Ishikawa (cell line): ENCODE results near the gene PRR5L.

Source experiments
- EP300 ChIP-seq: IDR thresholded peaks from 2 replicates; pipeline ENCODE4 v1.6.1; 2012; ENCODE audit warnings: borderline replicate concordance
- TF ChIP-seq, protein P1 (sequence below): IDR thresholded peaks from 2 replicates; pipeline ENCODE4 v1.6.1; 2012; ENCODE audit warnings: low read depth, mild to moderate bottlenecking

DNA sequence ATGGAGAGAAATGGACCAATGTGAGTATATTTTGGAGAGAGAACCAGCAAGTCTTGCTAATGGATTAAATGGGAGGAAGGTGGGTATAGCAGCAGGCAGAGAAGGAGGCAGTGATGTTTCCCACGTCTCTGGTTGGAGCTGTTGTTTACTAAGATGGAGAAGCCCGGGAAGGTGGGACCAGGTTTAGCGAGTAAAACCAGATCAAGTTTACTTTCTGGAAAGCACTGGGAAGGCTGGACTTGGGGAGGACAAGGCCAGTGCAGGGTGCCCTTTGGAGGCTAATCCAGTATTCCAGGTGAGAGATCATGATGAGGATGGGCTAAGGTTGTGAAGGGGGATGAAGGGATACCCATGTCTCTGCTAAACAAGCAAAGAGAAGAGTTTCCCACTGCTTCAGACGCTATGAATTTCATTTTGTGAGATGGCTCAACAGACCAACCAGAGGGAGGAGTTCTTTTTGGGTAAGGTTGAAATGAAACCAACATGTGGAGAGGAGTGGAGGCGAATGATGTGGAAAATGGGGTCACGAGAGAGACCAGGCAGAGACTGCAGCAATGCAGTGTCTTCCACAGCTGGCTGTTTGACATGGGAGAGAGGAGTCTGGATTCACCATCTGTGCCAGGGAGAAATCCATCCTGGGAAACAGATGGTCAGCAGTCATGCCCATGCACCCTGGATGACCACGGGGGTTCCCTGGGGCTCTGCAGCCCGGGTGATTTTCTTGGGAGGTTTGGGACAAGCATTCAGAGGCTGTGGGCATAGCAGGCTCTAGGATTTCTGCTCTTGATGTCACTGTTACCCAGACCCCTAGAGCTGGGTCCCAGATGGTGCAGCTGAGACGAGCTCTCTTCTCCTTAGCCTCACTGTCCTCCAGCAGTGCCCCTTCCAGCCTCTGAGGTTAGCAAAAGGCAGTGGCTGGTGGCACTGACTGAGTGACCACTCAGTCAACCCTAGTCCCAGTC lies 31.8 kb upstream of the PRR5L start:
- no peak for TF ChIP-seq EP300
- TF ChIP-seq, protein P1, sequence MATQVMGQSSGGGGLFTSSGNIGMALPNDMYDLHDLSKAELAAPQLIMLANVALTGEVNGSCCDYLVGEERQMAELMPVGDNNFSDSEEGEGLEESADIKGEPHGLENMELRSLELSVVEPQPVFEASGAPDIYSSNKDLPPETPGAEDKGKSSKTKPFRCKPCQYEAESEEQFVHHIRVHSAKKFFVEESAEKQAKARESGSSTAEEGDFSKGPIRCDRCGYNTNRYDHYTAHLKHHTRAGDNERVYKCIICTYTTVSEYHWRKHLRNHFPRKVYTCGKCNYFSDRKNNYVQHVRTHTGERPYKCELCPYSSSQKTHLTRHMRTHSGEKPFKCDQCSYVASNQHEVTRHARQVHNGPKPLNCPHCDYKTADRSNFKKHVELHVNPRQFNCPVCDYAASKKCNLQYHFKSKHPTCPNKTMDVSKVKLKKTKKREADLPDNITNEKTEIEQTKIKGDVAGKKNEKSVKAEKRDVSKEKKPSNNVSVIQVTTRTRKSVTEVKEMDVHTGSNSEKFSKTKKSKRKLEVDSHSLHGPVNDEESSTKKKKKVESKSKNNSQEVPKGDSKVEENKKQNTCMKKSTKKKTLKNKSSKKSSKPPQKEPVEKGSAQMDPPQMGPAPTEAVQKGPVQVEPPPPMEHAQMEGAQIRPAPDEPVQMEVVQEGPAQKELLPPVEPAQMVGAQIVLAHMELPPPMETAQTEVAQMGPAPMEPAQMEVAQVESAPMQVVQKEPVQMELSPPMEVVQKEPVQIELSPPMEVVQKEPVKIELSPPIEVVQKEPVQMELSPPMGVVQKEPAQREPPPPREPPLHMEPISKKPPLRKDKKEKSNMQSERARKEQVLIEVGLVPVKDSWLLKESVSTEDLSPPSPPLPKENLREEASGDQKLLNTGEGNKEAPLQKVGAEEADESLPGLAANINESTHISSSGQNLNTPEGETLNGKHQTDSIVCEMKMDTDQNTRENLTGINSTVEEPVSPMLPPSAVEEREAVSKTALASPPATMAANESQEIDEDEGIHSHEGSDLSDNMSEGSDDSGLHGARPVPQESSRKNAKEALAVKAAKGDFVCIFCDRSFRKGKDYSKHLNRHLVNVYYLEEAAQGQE = no peak
